Keratinocyte (primary cell): ENCODE results near the gene PEX10.
"Not testable (repeated sequence)": the region's sequence is repeated elsewhere in the genome, so short reads cannot be mapped to it uniquely, and the experiment has no call there.

Experiments
- CTCF ChIP-seq, 3 experiments: IDR thresholded peaks in 1 of 3; conservative IDR thresholded peaks in 1 of 3; optimal IDR thresholded peaks in 1 of 3; 2 replicates in 2 of 3; 3 replicates in 1 of 3; pipeline versions ENCODE3 to v1.5.1; 2011; ENCODE audit warnings: low read length in 3 of 3, mild to moderate bottlenecking in 3 of 3, moderate library complexity in 2 of 3, control low read depth in 1 of 3, inconsistent platforms in 1 of 3; ENCODE audit not compliant: insufficient read depth in 2 of 3; ENCODE audit errors: extremely low read depth in 1 of 3
- EZH2 ChIP-seq: IDR thresholded peaks from one replicate; pipeline ENCODE4 v1.6.1; 2012; ENCODE audit warnings: inconsistent platforms, mild to moderate bottlenecking, low read length, moderate library complexity

GRCh38 chr1:2440346-2440745 lies 28.0 kb upstream of the PEX10 start:
- not testable (repeated sequence) for TF ChIP-seq EZH2; CTCF (optimal IDR thresholded peaks at IDR 0.05 in 1 of 3, IDR thresholded peaks at IDR 0.05 in 1 of 3, conservative IDR thresholded peaks at IDR 0.05 in 1 of 3; ENCODE audit: extremely low read depth in 1 of 3, insufficient read depth in 2 of 3, low read length in 3 of 3)
